ENCODE data around the gene ASB2. TPM values are rescaled to one million over a fixed set of nuclear protein-coding genes. Genes with fewer than 3 reads are reported as not detected.

Gene ASB2
- total and polyA plus RNA-seq, 5 donors from 2014 or later: 0.96 to 5.7 (median 4.7) TPM

- Mint-ChIP-seq H3K9me3 (peaks cover 0 to 2% (median 0%) of the 10 kb centered on the region in 7 donors), H3K36me3 (no peaks in the 10 kb centered on the region), H3K4me3 (peak overlapping the region; percentile 66 to 90 (median 88)), H3K27me3 (no peaks in the 10 kb centered on the region), H3K27ac (peak overlapping the region; percentile 57 to 90 (median 67)), H3K4me1 (peaks cover 9 to 34% (median 21%) of the 10 kb centered on the region in 4 donors)
- H3K36me3 ChIP-seq (ENCODE audit: control insufficient read depth, insufficient read depth, low read length): no peaks in the 10 kb centered on the region
- peaks cover 28% of the 10 kb centered on the region for H3K4me1 ChIP-seq (ENCODE audit: control insufficient read depth, insufficient read depth, low read length, poor library complexity, severe bottlenecking)
- H3K4me3 ChIP-seq (ENCODE audit: low read depth, low read length): peak overlapping the region; percentile 92
- DNase-seq (peak in 2 of 3 donors; percentile 36 to 83), ATAC-seq (ENCODE audit: low read depth in 2 of 2) (peak; percentile 35 to 45)
- H3K9me3 ChIP-seq (ENCODE audit: control insufficient read depth in 2 of 2, low read length in 2 of 2): no peaks in the 10 kb centered on the region
- H3K27ac ChIP-seq (ENCODE audit: insufficient read depth, low read length, poor library complexity, severe bottlenecking): no peak overlapping the region
- no peaks in the 10 kb centered on the region for H3K27me3 ChIP-seq (ENCODE audit: control insufficient read depth, insufficient read depth, low read length)
Observed at GRCh38 chr14:93970965-93971634, 5.3 kb downstream of the ASB2 start.

- peak overlapping the region; percentile 66 to 90 (median 88) for H3K4me3 Mint-ChIP-seq
- Histone ChIP-seq H3K4me3 (ENCODE audit: low read depth, low read length) (peak overlapping the region; percentile 92), H3K36me3 (ENCODE audit: control insufficient read depth, insufficient read depth, low read length) (no peaks in the 10 kb centered on the region), H3K4me1 (ENCODE audit: control insufficient read depth, insufficient read depth, low read length, poor library complexity, severe bottlenecking) (peaks cover 22% of the 10 kb centered on the region), H3K27ac (ENCODE audit: insufficient read depth, low read length, poor library complexity, severe bottlenecking) (no peak overlapping the region), H3K9me3 (ENCODE audit: control insufficient read depth in 2 of 2, low read length in 2 of 2) (no peaks in the 10 kb centered on the region), H3K27me3 (ENCODE audit: control insufficient read depth, insufficient read depth, low read length) (no peaks in the 10 kb centered on the region)
- H3K4me1 Mint-ChIP-seq: peaks cover 5 to 30% (median 16%) of the 10 kb centered on the region in 4 donors
- H3K9me3 Mint-ChIP-seq: peaks cover 0 to 2% (median 0%) of the 10 kb centered on the region in 7 donors
- DNase-seq (peak; percentile 58 to 87 (median 70)), ATAC-seq (ENCODE audit: low read depth in 2 of 2) (peak; percentile 89 to 95)
- H3K27ac Mint-ChIP-seq: peak overlapping the region; percentile 57 to 90 (median 67)
- no peaks in the 10 kb centered on the region for H3K36me3 Mint-ChIP-seq
- no peaks in the 10 kb centered on the region for H3K27me3 Mint-ChIP-seq
Observed at GRCh38 chr14:93970585-93970964, 5.8 kb downstream of the ASB2 start.

GRCh38 chr14:93969082-93969828 lies 7.1 kb downstream of the ASB2 start:
- ATAC-seq (ENCODE audit: low read depth in 2 of 2): no peak
- Mint-ChIP-seq H3K9me3 (peaks cover 0 to 3% (median 0%) of the 10 kb centered on the region in 7 donors), H3K4me1 (peaks cover 8 to 37% (median 20%) of the 10 kb centered on the region in 4 donors), H3K27me3 (no peaks in the 10 kb centered on the region), H3K27ac (peak overlapping the region in 1 of 3 donors; percentile 49), H3K4me3 (peak overlapping the region in 1 of 4 donors; percentile 73), H3K36me3 (no peaks in the 10 kb centered on the region)
- Histone ChIP-seq H3K36me3 (ENCODE audit: control insufficient read depth, insufficient read depth, low read length) (no peaks in the 10 kb centered on the region), H3K4me1 (ENCODE audit: control insufficient read depth, insufficient read depth, low read length, poor library complexity, severe bottlenecking) (peaks cover 24% of the 10 kb centered on the region), H3K27ac (ENCODE audit: insufficient read depth, low read length, poor library complexity, severe bottlenecking) (no peak overlapping the region), H3K9me3 (ENCODE audit: control insufficient read depth in 2 of 2, low read length in 2 of 2) (no peaks in the 10 kb centered on the region), H3K27me3 (ENCODE audit: control insufficient read depth, insufficient read depth, low read length) (no peaks in the 10 kb centered on the region), H3K4me3 (ENCODE audit: low read depth, low read length) (no peak overlapping the region)
- no peak for DNase-seq

- Histone ChIP-seq H3K36me3 (ENCODE audit: control insufficient read depth, insufficient read depth, low read length) (no peaks in the 10 kb centered on the region), H3K27me3 (ENCODE audit: control insufficient read depth, insufficient read depth, low read length) (no peaks in the 10 kb centered on the region), H3K4me1 (ENCODE audit: control insufficient read depth, insufficient read depth, low read length, poor library complexity, severe bottlenecking) (peaks cover 39% of the 10 kb centered on the region), H3K4me3 (ENCODE audit: low read depth, low read length) (no peak overlapping the region), H3K9me3 (ENCODE audit: control insufficient read depth in 2 of 2, low read length in 2 of 2) (no peaks in the 10 kb centered on the region), H3K27ac (ENCODE audit: insufficient read depth, low read length, poor library complexity, severe bottlenecking) (no peak overlapping the region)
- H3K36me3 Mint-ChIP-seq: no peaks in the 10 kb centered on the region
- H3K4me3 Mint-ChIP-seq: peak overlapping the region in 2 of 4 donors; percentile 4 to 6
- no peaks in the 10 kb centered on the region for H3K27me3 Mint-ChIP-seq
- DNase-seq (no peak), ATAC-seq (ENCODE audit: low read depth in 2 of 2) (no peak)
- H3K27ac Mint-ChIP-seq: no peak overlapping the region
- peaks cover 20 to 52% (median 29%) of the 10 kb centered on the region in 4 donors for H3K4me1 Mint-ChIP-seq
- H3K9me3 Mint-ChIP-seq: peaks cover 0 to 3% (median 0%) of the 10 kb centered on the region in 7 donors
Observed at GRCh38 chr14:93967637-93968250, 8.6 kb downstream of the ASB2 start.

- Histone ChIP-seq H3K27ac (ENCODE audit: insufficient read depth, low read length, poor library complexity, severe bottlenecking) (no peak overlapping the region), H3K9me3 (ENCODE audit: control insufficient read depth in 2 of 2, low read length in 2 of 2) (no peaks in the 10 kb centered on the region), H3K36me3 (ENCODE audit: control insufficient read depth, insufficient read depth, low read length) (no peaks in the 10 kb centered on the region), H3K27me3 (ENCODE audit: control insufficient read depth, insufficient read depth, low read length) (no peaks in the 10 kb centered on the region), H3K4me3 (ENCODE audit: low read depth, low read length) (no peak overlapping the region), H3K4me1 (ENCODE audit: control insufficient read depth, insufficient read depth, low read length, poor library complexity, severe bottlenecking) (peaks cover 44% of the 10 kb centered on the region)
- peak overlapping the region in 2 of 3 donors; percentile 52 to 68 for H3K27ac Mint-ChIP-seq
- H3K4me1 Mint-ChIP-seq: peaks cover 21 to 53% (median 33%) of the 10 kb centered on the region in 4 donors
- ATAC-seq (ENCODE audit: low read depth in 2 of 2) (no peak), DNase-seq (no peak)
- H3K4me3 Mint-ChIP-seq: peak overlapping the region in 1 of 4 donors; percentile 18
- no peaks in the 10 kb centered on the region for H3K36me3 Mint-ChIP-seq
- H3K9me3 Mint-ChIP-seq: peaks cover 0 to 4% (median 0%) of the 10 kb centered on the region in 7 donors
- H3K27me3 Mint-ChIP-seq: no peaks in the 10 kb centered on the region
Observed at GRCh38 chr14:93965946-93966474, 10.4 kb downstream of the ASB2 start.

GRCh38 chr14:93965287-93965821 lies 11.0 kb downstream of the ASB2 start:
- H3K36me3 Mint-ChIP-seq: no peaks in the 10 kb centered on the region
- Histone ChIP-seq H3K9me3 (ENCODE audit: control insufficient read depth in 2 of 2, low read length in 2 of 2) (no peaks in the 10 kb centered on the region), H3K27ac (ENCODE audit: insufficient read depth, low read length, poor library complexity, severe bottlenecking) (no peak overlapping the region), H3K4me1 (ENCODE audit: control insufficient read depth, insufficient read depth, low read length, poor library complexity, severe bottlenecking) (peaks cover 44% of the 10 kb centered on the region), H3K36me3 (ENCODE audit: control insufficient read depth, insufficient read depth, low read length) (no peaks in the 10 kb centered on the region), H3K27me3 (ENCODE audit: control insufficient read depth, insufficient read depth, low read length) (no peaks in the 10 kb centered on the region), H3K4me3 (ENCODE audit: low read depth, low read length) (no peak overlapping the region)
- no peak for ATAC-seq (ENCODE audit: low read depth in 2 of 2)
- H3K9me3 Mint-ChIP-seq: peaks cover 0 to 4% (median 0%) of the 10 kb centered on the region in 7 donors
- no peak for DNase-seq
- H3K4me3 Mint-ChIP-seq: peak overlapping the region in 1 of 4 donors; percentile 0
- H3K27ac Mint-ChIP-seq: peak overlapping the region in 1 of 3 donors; percentile 74
- H3K27me3 Mint-ChIP-seq: no peaks in the 10 kb centered on the region
- H3K4me1 Mint-ChIP-seq: peaks cover 21 to 52% (median 36%) of the 10 kb centered on the region in 4 donors

GRCh38 chr14:93964820-93965286 lies 11.5 kb downstream of the ASB2 start:
- DNase-seq: no peak
- H3K27me3 Mint-ChIP-seq: no peaks in the 10 kb centered on the region
- no peaks in the 10 kb centered on the region for H3K36me3 ChIP-seq (ENCODE audit: control insufficient read depth, insufficient read depth, low read length)
- H3K4me1 ChIP-seq (ENCODE audit: control insufficient read depth, insufficient read depth, low read length, poor library complexity, severe bottlenecking): peaks cover 46% of the 10 kb centered on the region
- H3K4me3 Mint-ChIP-seq: peak overlapping the region in 2 of 4 donors; percentile 0 to 71
- no peak overlapping the region for H3K4me3 ChIP-seq (ENCODE audit: low read depth, low read length)
- no peaks in the 10 kb centered on the region for H3K27me3 ChIP-seq (ENCODE audit: control insufficient read depth, insufficient read depth, low read length)
- H3K9me3 Mint-ChIP-seq: peaks cover 0 to 4% (median 0%) of the 10 kb centered on the region in 7 donors
- H3K27ac ChIP-seq (ENCODE audit: insufficient read depth, low read length, poor library complexity, severe bottlenecking): no peak overlapping the region
- peaks cover 21 to 55% (median 40%) of the 10 kb centered on the region in 4 donors for H3K4me1 Mint-ChIP-seq
- H3K27ac Mint-ChIP-seq: peak overlapping the region; percentile 4 to 74 (median 66)
- H3K9me3 ChIP-seq (ENCODE audit: control insufficient read depth in 2 of 2, low read length in 2 of 2): no peaks in the 10 kb centered on the region
- ATAC-seq (ENCODE audit: low read depth in 2 of 2): no peak
- H3K36me3 Mint-ChIP-seq: no peaks in the 10 kb centered on the region
